WTC11 (cell line): ENCODE results near the gene SLC25A25. TPM values are rescaled to one million over a fixed set of nuclear protein-coding genes. Genes with fewer than 3 reads are reported as not detected.
"Not testable (repeated sequence)": the region's sequence is repeated elsewhere in the genome, so short reads cannot be mapped to it uniquely, and the experiment has no call there.

ENCODE experiments used
- ATAC-seq: fragments of 200-7000 bp; cut with Tn5 transposase; 2 replicates; pipeline ENCODE4 v1.10.0; 2021; ENCODE audit warnings: mild to moderate bottlenecking, moderate library complexity
- CTCF ChIA-PET: fragments of 300-600 bp; sonication (Branson Sonifier 250); formaldehyde crosslinking; loops from one replicate; lab custom pipeline; 2021; ENCODE audit warnings: antibody characterized with exemption; lab: Charles Lee
- POLR2A ChIA-PET: fragments of 350-600 bp; sonication (Branson Sonifier 250); formaldehyde crosslinking; loops from one replicate; lab custom pipeline; 2021; ENCODE audit warnings: antibody characterized with exemption; lab: Charles Lee
- DNase-seq: peaks from one replicate; pipeline ENCODE4 v3.0.0; 2021; ENCODE audit warnings: low spot score
- H3K27ac Mint-ChIP-seq: 2 replicates; pipeline ENCODE4 v1.8.0; 2021; ENCODE audit warnings: mixed read lengths
- H3K27me3 Mint-ChIP-seq: 2 replicates; pipeline ENCODE4 v1.8.0; 2021; ENCODE audit warnings: low read depth, mild to moderate bottlenecking, moderate library complexity, mixed read lengths
- H3K36me3 Mint-ChIP-seq: 2 replicates; pipeline ENCODE4 v1.8.0; 2021; ENCODE audit warnings: mixed read lengths
- H3K4me1 Mint-ChIP-seq: 2 replicates; pipeline ENCODE4 v1.8.0; 2022; ENCODE audit warnings: mixed read lengths
- H3K4me3 Mint-ChIP-seq: 2 replicates; pipeline ENCODE4 v1.8.0; 2021; ENCODE audit warnings: mild to moderate bottlenecking, moderate library complexity, mixed read lengths
- H3K9me3 Mint-ChIP-seq: 2 replicates; pipeline ENCODE4 v1.8.0; 2021; ENCODE audit warnings: mixed read lengths
- AFF4 ChIP-seq: sonication (generic); formaldehyde crosslinking; IDR thresholded peaks from 2 replicates; pipeline ENCODE4 v1.8.1; 2023; ENCODE audit warnings: mild to moderate bottlenecking, missing genetic modification reagents, borderline replicate concordance
- ATF6 ChIP-seq: sonication (generic); formaldehyde crosslinking; IDR thresholded peaks from 2 replicates; pipeline ENCODE4 v1.8.1; 2023; ENCODE audit warnings: mild to moderate bottlenecking, missing genetic modification reagents
- GABPB1 ChIP-seq: sonication (generic); formaldehyde crosslinking; IDR thresholded peaks from 2 replicates; pipeline ENCODE4 v1.8.1; 2023; ENCODE audit warnings: mild to moderate bottlenecking, missing genetic modification reagents
- MLX ChIP-seq: sonication (generic); formaldehyde crosslinking; IDR thresholded peaks from 2 replicates; pipeline ENCODE4 v1.8.1; 2023; ENCODE audit warnings: mild to moderate bottlenecking, missing genetic modification reagents, moderate library complexity
- USF1 ChIP-seq: sonication (generic); formaldehyde crosslinking; IDR thresholded peaks from 2 replicates; pipeline ENCODE4 v1.8.0; 2022; ENCODE audit warnings: mild to moderate bottlenecking, missing genetic modification reagents
- ZBTB43 ChIP-seq: sonication (generic); formaldehyde crosslinking; IDR thresholded peaks from 2 replicates; pipeline ENCODE4 v1.8.1; 2023; ENCODE audit warnings: mild to moderate bottlenecking, missing genetic modification reagents
- ZNF263 ChIP-seq: sonication (generic); formaldehyde crosslinking; IDR thresholded peaks from 2 replicates; pipeline ENCODE4 v1.8.1; 2022; ENCODE audit warnings: low read depth, mild to moderate bottlenecking, moderate library complexity, missing genetic modification reagents
- ZNF423 ChIP-seq: fragments of 250-450 bp; sonication (Bioruptor Pico); IDR thresholded peaks from 2 replicates; pipeline ENCODE4 v2.1.2; 2022; ENCODE audit warnings: mild to moderate bottlenecking, moderate library complexity
- total RNA-seq: library from RNA; stranded (reverse); gene quantifications from 3 replicates; pipeline ENCODE4 v1.2.3, GENCODE V29; 2021
- TF ChIP-seq, protein P1 (sequence below): fragments of 250-450 bp; sonication (Bioruptor Pico); IDR thresholded peaks from 2 replicates; pipeline ENCODE4 v1.9.0; 2021; ENCODE audit warnings: mild to moderate bottlenecking, borderline replicate concordance
- TF ChIP-seq, protein P2 (sequence below): fragments of 250-450 bp; sonication (Bioruptor Pico); IDR thresholded peaks from 2 replicates; pipeline ENCODE4 v1.8.0; 2021; ENCODE audit warnings: mild to moderate bottlenecking

The SLC25A25 gene
- total RNA-seq, 1 experiment from 2014 or later: 17.4 TPM

- TF ChIP-seq, protein P1, sequence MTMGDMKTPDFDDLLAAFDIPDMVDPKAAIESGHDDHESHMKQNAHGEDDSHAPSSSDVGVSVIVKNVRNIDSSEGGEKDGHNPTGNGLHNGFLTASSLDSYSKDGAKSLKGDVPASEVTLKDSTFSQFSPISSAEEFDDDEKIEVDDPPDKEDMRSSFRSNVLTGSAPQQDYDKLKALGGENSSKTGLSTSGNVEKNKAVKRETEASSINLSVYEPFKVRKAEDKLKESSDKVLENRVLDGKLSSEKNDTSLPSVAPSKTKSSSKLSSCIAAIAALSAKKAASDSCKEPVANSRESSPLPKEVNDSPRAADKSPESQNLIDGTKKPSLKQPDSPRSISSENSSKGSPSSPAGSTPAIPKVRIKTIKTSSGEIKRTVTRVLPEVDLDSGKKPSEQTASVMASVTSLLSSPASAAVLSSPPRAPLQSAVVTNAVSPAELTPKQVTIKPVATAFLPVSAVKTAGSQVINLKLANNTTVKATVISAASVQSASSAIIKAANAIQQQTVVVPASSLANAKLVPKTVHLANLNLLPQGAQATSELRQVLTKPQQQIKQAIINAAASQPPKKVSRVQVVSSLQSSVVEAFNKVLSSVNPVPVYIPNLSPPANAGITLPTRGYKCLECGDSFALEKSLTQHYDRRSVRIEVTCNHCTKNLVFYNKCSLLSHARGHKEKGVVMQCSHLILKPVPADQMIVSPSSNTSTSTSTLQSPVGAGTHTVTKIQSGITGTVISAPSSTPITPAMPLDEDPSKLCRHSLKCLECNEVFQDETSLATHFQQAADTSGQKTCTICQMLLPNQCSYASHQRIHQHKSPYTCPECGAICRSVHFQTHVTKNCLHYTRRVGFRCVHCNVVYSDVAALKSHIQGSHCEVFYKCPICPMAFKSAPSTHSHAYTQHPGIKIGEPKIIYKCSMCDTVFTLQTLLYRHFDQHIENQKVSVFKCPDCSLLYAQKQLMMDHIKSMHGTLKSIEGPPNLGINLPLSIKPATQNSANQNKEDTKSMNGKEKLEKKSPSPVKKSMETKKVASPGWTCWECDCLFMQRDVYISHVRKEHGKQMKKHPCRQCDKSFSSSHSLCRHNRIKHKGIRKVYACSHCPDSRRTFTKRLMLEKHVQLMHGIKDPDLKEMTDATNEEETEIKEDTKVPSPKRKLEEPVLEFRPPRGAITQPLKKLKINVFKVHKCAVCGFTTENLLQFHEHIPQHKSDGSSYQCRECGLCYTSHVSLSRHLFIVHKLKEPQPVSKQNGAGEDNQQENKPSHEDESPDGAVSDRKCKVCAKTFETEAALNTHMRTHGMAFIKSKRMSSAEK (CRISPR knock-in tag): no peak
- TF ChIP-seq, all 79 proteins: peak for 0
These were observed 2.8 kb downstream of the SLC25A25 start (continued) for GRCh38 chr9:128070874-128071273.

DNA sequence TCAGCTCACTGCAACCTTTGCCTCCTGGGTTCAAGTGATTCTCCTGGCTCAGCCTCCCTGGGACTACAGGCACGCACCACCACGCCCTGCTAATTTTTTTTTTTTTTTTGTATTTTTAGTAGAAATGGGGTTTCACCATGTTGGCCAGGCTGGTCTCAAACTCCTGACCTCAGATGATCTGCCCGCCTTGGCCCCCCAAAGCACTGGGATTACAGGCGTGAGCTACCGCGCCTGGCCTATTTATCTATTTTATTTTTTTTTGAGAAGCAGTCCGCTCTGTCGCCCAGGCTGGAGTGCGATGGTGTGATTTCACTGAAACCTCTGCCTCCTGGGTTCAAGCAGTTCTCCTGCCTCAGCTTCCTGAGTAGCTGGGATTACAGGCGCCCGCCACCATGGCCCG lies 3.4 kb downstream of the SLC25A25 start:
- H3K27ac Mint-ChIP-seq: peak overlapping the region; percentile 73; the same call in 1 of the 2 replicates
- H3K4me1 Mint-ChIP-seq: peaks cover 30% of the 10 kb centered on the region
- not testable (repeated sequence) for H3K4me3 Mint-ChIP-seq, DNase-seq, ATAC-seq, H3K36me3 Mint-ChIP-seq, H3K27me3 Mint-ChIP-seq, H3K9me3 Mint-ChIP-seq
- ChIA-PET POLR2A (interaction anchor here (0.7 kb wide), 1 partner anchor 141 kb away, joined by 4 read pairs; the partner anchor contains the start of gene PIP5KL1), CTCF (interaction anchor here (0.7 to 3.2 kb wide), 4 partner anchors 46 to 128 kb away, joined by 3 to 18 read pairs (median 4); no protein-coding TSS in a partner anchor)

GRCh38 chr9:128072144-128073021 lies 4.4 kb downstream of the SLC25A25 start:
- ATAC-seq: no peak
- Mint-ChIP-seq H3K36me3 (peaks cover 5% of the 10 kb centered on the region; the same call in 1 of the 2 replicates), H3K27me3 (no peaks in the 10 kb centered on the region), H3K9me3 (no peaks in the 10 kb centered on the region), H3K27ac (peak overlapping the region; percentile 73), H3K4me3 (no peak overlapping the region; the same call in 1 of the 2 replicates), H3K4me1 (peaks cover 30% of the 10 kb centered on the region)
- no peak for TF ChIP-seq USF1 (CRISPR knock-in tag)
- CTCF ChIA-PET: interaction anchor here (0.7 to 3.2 kb wide), 13 partner anchors 14 to 130 kb away, joined by 3 to 18 read pairs (median 4); no protein-coding TSS in a partner anchor
- POLR2A ChIA-PET: no interaction called here
- DNase-seq: no peak

- ATAC-seq: no peak
- no peak overlapping the region for H3K4me3 Mint-ChIP-seq
- DNase-seq: no peak
- no peaks in the 10 kb centered on the region for H3K9me3 Mint-ChIP-seq
- ChIA-PET CTCF (interaction anchor here (1.0 to 3.2 kb wide), 7 partner anchors 18 to 130 kb away, joined by 3 to 18 read pairs (median 4); no protein-coding TSS in a partner anchor), POLR2A (no interaction called here)
- no peaks in the 10 kb centered on the region for H3K27me3 Mint-ChIP-seq
- H3K36me3 Mint-ChIP-seq: peaks cover 5% of the 10 kb centered on the region; the same call in 1 of the 2 replicates
- H3K27ac Mint-ChIP-seq: no peak overlapping the region
- TF ChIP-seq ZNF263 (CRISPR knock-in tag): no peak
- peak; percentile 78 for TF ChIP-seq GABPB1 (CRISPR knock-in tag)
- no peak for TF ChIP-seq AFF4 (CRISPR knock-in tag)
- TF ChIP-seq ZNF423 (CRISPR knock-in tag): no peak
- TF ChIP-seq, protein P2, sequence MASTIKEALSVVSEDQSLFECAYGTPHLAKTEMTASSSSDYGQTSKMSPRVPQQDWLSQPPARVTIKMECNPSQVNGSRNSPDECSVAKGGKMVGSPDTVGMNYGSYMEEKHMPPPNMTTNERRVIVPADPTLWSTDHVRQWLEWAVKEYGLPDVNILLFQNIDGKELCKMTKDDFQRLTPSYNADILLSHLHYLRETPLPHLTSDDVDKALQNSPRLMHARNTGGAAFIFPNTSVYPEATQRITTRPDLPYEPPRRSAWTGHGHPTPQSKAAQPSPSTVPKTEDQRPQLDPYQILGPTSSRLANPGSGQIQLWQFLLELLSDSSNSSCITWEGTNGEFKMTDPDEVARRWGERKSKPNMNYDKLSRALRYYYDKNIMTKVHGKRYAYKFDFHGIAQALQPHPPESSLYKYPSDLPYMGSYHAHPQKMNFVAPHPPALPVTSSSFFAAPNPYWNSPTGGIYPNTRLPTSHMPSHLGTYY: no peak
- no peak for TF ChIP-seq MLX (CRISPR knock-in tag)
- no peak for TF ChIP-seq ATF6 (CRISPR knock-in tag)
- no peak for TF ChIP-seq ZBTB43
- H3K4me1 Mint-ChIP-seq: peaks cover 35% of the 10 kb centered on the region
These were observed 5.3 kb downstream of the SLC25A25 start for GRCh38 chr9:128073253-128073886.
